OCI-LY3 (cell line): ENCODE results near the gene CENPM.

Experiments
- CTCF ChIP-seq: fragments of 200-600, 300-600 bp; sonication (generic); IDR thresholded peaks from 2 replicates; pipeline ENCODE4 v1.5.1; 2014; ENCODE audit warnings: antibody characterized with exemption, low read length, low read depth
- EZH2phosphoT487 ChIP-seq: fragments of 200-600 bp; shearing (Covaris generic); IDR thresholded peaks from 2 replicates; pipeline ENCODE4 v1.6.1; 2018; ENCODE audit warnings: antibody characterized with exemption, mixed run types, low read depth

GRCh38 chr22:41902016-41902415, 44.9 kb downstream of the CENPM start:
- TF ChIP-seq CTCF (no peak), EZH2phosphoT487 (no peak)
